ENCODE data around the gene ANKRD16.
A peak's percentile ranks its signal among the peaks of the same experiment; 100 is the strongest.
"Not testable (repeated sequence)": the region's sequence is repeated elsewhere in the genome, so short reads cannot be mapped to it uniquely, and the experiment has no call there.

ANKRD16 gene

GRCh38 chr10:5871596-5871995, 18.1 kb downstream of the ANKRD16 start:
- DNase-seq: no peak

- no peak for DNase-seq
Measured at GRCh38 chr10:5869156-5869555, 20.5 kb downstream of the ANKRD16 start.

GRCh38 chr10:5868383-5868782, 21.3 kb downstream of the ANKRD16 start:
- not testable (repeated sequence) for DNase-seq

DNA sequence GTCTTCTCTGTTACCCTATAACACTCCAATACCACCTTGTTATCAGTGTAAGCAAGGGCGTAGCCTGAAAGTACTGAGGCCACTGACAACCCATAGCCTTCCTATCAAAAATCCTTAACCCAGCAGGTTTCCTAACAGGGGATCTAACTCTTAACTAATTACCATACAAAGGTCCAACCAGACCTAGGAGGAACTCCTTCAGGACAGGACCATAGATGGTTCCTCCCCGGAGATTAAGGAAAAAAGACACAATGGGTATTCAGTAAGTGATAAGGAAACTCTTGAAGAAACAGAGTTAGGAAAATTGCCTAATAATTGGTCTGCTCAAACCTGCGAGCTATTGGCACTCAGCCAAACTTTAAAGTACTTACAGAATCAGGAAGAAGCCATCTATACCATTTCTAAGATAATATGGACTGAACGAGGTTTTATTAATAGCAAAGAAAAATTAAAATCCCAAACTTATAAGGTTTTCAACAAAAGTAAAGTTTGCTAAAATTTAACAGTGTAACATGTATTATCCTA, 22.5 kb downstream of the ANKRD16 start:
- peak; percentile 41 for DNase-seq

DNA sequence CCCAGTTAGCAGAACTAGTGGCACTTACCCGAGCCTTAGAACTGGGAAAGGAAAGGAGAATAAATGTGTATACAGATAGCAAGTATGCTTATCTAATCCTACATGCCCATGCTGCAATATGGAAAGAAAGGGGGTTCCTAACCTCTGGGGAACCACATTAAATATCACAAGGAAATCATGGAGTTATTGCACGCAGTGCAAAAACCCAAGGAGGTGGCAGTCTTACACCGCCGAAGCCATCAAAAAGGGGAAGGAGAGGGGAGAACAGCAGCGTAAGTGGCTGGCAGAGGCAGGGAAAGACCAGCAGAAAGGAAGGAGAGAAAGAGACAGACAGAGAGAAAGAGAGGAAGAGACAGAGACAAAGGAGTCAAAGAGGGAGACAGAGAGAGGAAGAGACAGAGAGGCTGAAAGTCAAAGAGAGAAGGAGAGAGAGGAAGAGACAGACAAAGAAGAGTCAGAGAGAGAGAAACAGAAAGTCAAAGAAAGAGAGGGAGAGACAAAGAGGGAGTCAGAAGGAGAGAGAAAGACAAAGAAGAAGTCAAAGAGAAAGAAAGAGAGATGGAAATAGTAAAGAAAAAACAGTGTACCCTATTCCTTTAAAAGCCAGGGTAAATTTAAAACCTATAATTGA, 23.1 kb downstream of the ANKRD16 start:
- peak; percentile 51 for DNase-seq

- DNase-seq: not testable (repeated sequence)
Measured at GRCh38 chr10:5862981-5863685, 26.6 kb downstream of the ANKRD16 start.

DNA sequence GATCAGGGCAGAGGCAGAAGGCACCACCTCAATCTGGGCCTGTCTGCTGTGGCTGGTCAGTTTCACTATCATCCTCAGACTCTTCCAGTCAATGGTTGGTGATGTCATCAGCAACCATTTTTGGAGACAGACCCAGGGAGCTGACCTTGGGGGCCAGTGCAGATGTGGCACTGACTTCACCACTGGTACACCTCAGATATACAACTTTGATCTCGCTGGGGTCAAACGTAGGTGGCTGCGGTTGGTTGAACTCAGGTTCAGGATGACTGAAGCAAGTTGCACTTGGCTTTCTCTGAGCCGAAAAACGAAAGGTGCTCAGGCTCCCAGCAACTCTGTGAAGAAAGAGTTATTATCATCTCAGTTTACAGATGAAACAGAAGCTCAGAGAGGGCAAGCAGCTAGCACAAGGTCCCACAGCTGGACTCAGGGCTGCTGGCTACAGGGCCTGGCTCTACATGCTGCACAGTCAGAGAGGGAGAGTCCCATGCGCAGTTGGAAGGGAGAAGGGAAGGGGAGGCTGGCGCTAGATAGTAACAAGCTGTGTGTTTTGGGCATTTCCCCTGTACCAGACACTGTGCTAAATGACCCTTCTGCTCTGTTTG, 27.2 kb downstream of the ANKRD16 start:
- DNase-seq: peak; percentile 49

DNA sequence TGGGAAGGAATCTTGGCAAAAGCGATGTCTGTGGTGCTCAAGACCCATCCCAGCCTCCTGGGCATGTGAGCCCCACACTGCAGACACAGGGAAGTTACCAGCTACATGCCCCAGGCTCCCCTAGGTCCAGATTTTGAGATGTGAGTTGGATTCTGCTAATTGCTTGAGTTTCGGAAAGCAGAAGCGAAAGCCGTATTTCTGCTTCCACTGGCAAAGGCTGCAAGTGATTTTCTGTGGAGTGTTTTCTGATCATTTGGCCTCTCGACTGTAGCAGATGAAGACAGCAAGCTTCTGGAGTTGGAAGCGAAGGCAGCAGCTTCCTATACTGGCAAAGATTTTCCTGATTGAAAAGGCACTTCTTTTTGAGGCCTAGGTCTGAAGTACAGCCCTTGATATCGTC, 29.6 kb downstream of the ANKRD16 start:
- DNase-seq: peak; percentile 52

- no peak for DNase-seq
Measured at GRCh38 chr10:5858811-5859210, 30.9 kb downstream of the ANKRD16 start.

DNA sequence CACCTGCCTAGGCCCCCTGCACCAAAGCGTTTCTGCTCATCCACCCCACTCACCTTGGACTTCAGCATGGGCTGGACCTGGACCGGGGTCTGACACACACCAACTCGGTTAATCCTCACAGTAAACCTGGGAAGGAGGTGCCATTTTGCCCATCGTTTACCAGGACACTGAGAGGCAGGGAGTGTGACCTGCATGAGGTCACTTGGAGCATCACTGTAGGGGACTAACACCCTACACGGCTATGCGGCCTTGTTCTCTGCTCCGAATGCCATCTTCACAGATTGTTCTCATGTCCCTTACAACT, 33.0 kb downstream of the ANKRD16 start:
- no peak for DNase-seq

DNA sequence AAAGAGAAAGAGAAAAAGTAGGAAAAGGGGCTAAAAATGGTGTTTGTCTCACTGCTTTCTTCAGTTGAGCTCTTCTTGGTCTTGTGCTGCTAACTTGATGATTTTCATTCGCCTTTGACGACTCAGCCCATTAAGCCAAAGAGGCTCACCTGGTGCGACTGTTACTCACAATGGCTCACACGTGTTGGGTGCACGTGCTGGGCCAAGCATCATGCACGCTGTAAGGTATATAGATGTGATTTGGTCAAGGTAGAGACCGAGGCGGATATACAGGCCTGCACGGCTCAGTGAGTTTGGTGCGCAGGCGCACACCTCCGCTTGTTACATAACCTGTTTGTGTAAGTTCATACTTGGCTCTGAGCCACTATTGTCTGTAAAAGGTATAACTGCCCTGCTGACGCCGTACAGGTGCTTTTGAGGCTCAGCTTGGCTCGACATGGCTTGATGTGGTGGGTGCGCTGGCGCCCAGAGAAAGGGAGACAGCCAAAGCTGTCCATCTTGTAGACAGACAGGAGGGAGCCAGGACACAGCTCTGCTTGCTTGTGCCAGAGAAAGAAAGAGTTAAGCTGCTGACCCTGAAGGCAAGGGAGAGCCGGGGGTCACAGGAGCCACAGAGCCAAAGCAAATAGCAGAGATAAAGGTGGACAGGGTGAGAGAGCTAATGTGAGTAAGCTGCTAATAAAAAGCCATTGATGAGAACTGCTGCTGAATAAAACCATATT, 33.6 kb downstream of the ANKRD16 start:
- no peak for DNase-seq

GRCh38 chr10:5854131-5854475, 35.6 kb downstream of the ANKRD16 start:
- DNase-seq: peak; percentile 56

DNA sequence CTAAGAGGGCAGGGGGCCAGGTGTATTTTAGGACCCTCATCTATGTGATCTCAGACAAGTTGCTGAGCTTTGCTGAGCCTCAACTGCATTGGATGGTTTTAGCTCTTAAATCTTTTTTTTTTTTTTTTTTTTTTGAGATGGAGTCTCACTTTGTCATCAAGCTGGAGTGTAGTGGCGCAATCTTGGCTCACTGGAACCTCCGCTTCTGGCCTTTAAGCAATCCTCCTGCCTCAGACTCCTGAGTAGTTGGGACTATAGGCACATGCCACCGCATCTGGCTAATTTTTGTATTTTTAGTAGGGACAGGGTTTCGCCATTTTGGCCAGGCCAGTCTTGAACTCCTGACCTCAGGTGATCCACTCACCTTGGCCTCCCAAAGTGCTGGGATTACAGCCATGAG, 43.0 kb downstream of the ANKRD16 start:
- DNase-seq: peak; percentile 40

GRCh38 chr10:5844345-5845055, 45.2 kb downstream of the ANKRD16 start:
- DNase-seq: no peak

GRCh38 chr10:5843686-5844344, 45.9 kb downstream of the ANKRD16 start:
- no peak for DNase-seq

DNA sequence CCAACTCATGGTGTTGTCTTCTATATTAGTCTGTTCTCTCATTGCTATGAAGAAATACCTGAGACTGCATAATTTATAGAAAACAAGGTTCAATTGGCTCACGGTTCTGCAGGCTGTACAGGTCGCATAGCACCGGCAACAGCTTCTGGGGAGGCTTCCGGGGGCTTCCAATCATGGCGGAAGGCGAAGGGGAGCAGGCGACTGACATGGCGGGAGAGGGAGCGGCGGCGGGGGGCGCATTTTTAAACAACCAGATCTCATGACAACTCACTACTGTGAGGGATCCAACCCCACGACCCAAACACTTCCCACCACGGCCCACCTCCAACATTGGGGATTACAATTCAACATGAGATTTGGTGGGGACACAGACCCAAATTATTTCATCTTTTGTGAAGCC, 47.7 kb downstream of the ANKRD16 start:
- no peak for DNase-seq

DNA sequence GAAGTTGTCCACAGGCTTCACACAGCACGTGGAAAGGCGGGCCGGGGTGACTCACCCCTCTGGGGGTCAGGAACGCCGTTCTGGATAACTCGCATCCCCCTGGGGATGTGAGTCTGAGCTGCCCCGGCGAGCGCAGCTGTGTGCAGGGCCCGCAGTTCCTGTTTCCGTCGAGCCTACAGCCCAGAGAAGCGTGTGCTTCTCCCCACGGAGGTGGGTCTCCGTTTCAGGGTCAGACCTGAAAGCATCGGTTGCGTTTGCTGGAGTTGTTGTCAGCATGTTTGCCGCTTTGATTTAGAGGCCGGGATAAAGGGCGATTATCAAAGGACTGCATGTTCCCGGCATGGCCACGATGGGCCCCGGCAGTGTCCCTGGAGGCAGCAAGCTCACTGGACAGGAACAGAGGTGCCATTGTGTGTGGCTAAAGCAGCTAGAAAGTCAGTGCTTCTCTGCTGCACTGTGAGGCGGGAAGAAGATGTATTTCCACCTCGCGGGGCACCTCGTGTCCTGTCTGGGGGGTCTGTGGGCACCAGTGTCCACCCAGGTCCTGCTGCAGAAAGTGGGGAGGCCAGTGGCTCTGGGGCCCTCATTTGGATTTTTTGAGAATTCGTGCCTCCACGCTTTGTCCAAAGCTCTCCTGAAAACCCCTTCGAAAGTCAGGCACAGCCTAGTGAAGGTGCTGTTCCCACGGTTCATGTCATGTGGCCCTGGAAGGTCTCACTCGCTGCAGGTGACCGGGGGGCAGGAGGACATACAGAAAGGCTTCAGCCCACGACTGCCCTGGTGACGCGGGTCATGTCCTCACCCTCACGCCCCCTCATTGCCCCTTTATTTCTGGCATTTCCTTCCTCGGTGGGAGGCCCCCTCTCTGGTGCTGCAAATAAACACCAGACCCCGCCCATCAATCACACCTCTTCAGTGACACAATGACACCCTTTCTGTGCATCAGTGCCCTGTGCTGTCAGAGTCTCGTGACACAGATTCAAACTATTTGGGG, 49.1 kb downstream of the ANKRD16 start:
- no peak for DNase-seq

DNA sequence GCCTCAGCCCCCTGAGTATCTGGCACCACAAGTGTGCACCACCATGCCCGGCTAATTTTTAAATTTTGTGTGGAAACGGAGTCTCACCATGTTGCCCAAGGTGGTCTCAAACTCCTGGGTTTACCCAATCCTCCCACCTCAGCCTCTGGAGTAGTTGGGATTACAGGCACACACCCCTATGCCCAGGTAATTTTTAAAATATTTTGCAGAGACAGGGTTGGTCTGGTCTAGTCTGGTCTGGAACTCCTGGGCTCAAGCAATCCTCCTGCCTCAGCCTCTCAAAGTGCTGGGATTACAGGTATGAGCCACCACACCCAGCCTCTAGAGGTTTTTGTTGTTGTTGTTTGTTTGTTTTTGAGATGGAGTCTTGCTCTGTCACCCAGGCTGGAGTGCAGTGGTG, 53.5 kb downstream of the ANKRD16 start:
- not testable (repeated sequence) for DNase-seq

DNA sequence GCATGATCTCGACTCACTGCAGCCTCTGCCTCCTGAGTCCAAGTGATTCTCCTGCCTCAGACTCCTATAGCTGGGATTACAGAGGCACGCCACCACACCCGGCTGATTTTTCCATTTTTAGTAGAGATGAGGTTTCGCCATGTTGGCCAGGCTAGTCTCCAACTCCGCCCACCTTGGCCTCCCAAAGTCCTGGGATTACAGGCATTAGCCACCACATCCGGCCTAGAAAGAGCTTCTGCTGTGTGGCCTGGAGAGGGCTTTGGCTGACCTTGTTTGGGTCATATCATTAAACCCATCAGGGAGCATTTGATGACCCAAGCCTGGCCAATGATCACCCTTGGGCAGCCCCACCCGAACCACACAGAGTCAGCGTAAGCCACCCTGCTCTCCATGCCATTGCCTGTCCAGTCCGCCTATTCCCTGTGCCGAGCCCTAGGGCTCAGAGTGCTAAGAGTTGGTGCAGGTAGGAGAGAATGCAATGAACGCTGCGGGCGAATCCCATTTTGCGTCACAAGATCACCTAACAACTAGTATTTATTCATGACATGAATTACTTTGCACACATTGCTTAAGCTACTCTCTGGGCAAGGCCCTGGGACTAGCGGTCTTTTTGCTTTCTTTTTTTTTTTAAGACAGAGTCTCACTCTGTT, 54.1 kb downstream of the ANKRD16 start:
- DNase-seq: no peak

DNA sequence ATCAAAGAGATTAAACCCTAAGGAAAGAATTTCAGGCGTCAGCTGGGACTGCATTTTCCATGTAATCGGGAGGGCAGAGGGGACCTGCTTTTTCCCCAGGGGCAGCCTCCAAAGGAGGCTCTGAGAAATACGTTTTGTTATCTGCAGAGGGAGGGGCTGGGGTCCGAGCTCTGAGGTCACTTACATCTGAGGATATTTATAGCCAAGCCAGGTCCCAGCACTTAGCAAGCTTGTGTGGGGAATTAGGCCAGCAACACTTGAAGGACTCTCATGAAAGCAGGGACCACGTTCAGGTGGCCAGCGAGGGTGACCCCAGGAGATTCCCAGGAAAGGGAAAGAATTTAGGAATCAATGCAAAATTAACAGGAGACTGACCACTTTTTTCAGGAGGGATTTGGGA, 55.9 kb downstream of the ANKRD16 start:
- DNase-seq: no peak

GRCh38 chr10:5832946-5833345, 56.7 kb downstream of the ANKRD16 start:
- DNase-seq: no peak
